Fibroblast of mammary gland (primary cell): ENCODE results near the gene NFE2L3.

Experiments
- DNase-seq: peaks from one replicate; pipeline ENCODE4 v3.0.0-alpha.2; 2010; ENCODE audit warnings: low read depth
- H3K4me3 ChIP-seq: 2 replicates; pipeline ENCODE4 v1.5.1; 2011; ENCODE audit warnings: low read depth, mild to moderate bottlenecking, low read length, moderate library complexity; ENCODE audit not compliant: control insufficient read depth
- CTCF ChIP-seq: conservative IDR thresholded peaks from 2 replicates; pipeline ENCODE4 v1.5.1; 2011; ENCODE audit warnings: low read depth, low read length, inconsistent platforms; ENCODE audit not compliant: control insufficient read depth, insufficient read depth

NFE2L3 gene

GRCh38 chr7:26197153-26198115 is 45.4 kb downstream of the NFE2L3 start:
- peak overlapping the region; percentile 99 for H3K4me3 ChIP-seq
- DNase-seq: no peak
- no peak for TF ChIP-seq CTCF

GRCh38 chr7:26198133-26198780 is 46.3 kb downstream of the NFE2L3 start:
- DNase-seq: peak; percentile 43
- peak overlapping the region; percentile 99 for H3K4me3 ChIP-seq
- peak; percentile 64 for TF ChIP-seq CTCF

DNA sequence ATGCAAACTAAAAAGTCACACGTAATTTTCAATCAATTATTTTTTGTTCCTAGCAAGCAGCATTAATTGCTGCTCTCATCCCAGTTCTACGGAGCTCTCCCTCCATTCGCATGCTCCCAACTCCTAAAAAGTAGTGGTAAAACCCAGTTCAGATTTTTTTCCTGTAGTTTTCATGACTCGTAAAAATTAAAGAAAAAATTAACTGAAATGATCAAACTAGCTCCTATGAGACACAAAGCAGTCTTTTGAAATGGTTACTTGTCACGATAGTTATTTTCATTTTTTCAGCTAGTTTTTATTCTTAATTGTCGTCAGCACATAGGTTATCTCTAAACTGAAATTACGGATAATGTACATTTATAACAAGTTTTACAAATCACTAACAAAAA is 46.8 kb downstream of the NFE2L3 start:
- TF ChIP-seq CTCF: no peak
- H3K4me3 ChIP-seq: peak overlapping the region; percentile 99
- DNase-seq: no peak

DNA sequence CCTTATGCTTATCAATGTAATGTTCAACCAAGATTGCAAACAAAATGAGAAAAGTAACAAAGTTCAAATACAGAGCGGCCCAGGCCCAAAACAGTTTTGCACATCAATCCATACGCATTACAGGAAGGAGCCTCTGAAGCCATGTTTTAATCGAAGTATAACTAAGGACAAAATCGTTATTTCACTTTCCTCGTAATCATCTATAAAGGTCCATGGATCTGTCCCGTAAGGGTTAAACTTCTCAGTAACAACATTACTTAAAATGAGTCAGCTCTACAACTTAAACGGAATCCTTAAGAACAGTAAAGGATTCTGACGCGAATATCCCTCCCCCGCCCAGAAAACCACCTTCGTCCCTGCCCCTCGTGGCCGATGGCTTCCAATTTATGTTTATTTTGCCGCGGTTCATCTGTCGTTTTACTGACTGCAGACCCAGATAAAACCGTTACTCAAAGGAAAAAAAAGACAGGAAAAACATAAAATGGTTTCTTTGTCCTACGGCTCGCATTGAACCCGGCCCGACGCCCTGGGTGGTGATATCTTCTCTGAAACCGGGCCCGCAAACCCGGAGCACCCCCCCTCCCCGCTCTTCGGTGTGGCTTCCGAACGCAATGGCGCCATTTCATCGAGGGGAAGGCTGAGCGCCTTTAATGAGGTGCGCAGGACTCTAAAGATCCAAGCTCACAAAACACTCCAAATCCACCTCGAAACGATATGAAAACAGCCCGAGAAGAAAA is 47.5 kb downstream of the NFE2L3 start:
- TF ChIP-seq CTCF: no peak
- DNase-seq: peak; percentile 35
- H3K4me3 ChIP-seq: peak overlapping the region; percentile 99

- DNase-seq: peak; percentile 36
- H3K4me3 ChIP-seq: peak overlapping the region; percentile 99
- no peak for TF ChIP-seq CTCF
Measured at GRCh38 chr7:26200038-26200443, 48.0 kb downstream of the NFE2L3 start.

GRCh38 chr7:26200444-26201246 is 48.6 kb downstream of the NFE2L3 start, which contains the start of gene HNRNPA2B1:
HNRNPA2B1 (minus strand) TSS chr7:26200746; CDS start chr7:26200577, 169 bp downstream.
- no peak for TF ChIP-seq CTCF
- peak; percentile 96 for DNase-seq

More at GRCh38 chr7:26200444-26201246, 48.6 kb downstream of the NFE2L3 start, which contains the start of gene HNRNPA2B1:
- peak within 1 kb of the TSS; percentile 99 for H3K4me3 ChIP-seq
